HG03469 (cell line): ENCODE measurements around the gene CENPX.
A peak's percentile ranks its signal among the peaks of the same experiment; 100 is the strongest.

ENCODE experiments used
- ATAC-seq: cut with Tn5 transposase; IDR thresholded peaks from one replicate; pipeline ENCODE4 v1.9.1; 2021; ENCODE audit warnings: mild to moderate bottlenecking, moderate library complexity, moderate number of reproducible peaks; ENCODE audit not compliant: unreplicated experiment

The CENPX gene

DNA sequence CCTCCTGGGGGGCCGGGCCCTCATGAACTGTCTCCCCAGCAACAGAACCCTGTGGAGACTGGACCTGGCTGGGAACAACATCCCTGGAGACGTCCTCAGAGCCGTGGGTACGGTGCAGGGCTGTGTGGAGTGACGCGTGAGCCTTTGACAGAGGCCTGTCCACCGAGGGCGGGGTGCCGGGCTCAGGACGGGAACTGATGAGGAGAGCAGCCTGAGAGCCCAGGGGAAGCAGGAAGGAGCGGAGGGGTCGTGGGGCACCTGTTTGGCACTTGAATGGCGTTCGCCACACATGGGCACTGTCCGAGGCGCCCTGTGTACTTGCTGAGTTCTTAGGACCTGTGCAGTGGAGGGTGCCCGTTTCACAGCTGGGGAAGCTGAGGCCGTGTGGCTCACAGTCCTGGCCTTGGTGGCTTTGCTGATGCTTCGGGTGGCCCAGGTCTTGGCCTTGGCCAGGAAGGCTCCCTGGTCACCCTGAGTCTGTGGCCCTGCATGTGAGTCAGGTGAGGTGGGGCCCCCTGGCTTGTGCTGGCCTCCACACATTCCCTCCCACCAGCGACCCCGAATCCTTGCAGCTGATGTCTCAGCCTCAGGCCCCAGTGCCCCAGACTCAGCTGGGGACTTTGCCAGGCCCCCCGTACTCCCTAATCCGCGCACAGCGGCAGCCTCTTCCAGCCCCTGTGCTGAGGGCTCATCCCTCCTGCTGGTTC, 2.9 kb upstream of the CENPX start:
- ATAC-seq, result no peak

GRCh38 chr17:82024859-82025258, 2.2 kb upstream of the CENPX start:
- ATAC-seq, result no peak

DNA sequence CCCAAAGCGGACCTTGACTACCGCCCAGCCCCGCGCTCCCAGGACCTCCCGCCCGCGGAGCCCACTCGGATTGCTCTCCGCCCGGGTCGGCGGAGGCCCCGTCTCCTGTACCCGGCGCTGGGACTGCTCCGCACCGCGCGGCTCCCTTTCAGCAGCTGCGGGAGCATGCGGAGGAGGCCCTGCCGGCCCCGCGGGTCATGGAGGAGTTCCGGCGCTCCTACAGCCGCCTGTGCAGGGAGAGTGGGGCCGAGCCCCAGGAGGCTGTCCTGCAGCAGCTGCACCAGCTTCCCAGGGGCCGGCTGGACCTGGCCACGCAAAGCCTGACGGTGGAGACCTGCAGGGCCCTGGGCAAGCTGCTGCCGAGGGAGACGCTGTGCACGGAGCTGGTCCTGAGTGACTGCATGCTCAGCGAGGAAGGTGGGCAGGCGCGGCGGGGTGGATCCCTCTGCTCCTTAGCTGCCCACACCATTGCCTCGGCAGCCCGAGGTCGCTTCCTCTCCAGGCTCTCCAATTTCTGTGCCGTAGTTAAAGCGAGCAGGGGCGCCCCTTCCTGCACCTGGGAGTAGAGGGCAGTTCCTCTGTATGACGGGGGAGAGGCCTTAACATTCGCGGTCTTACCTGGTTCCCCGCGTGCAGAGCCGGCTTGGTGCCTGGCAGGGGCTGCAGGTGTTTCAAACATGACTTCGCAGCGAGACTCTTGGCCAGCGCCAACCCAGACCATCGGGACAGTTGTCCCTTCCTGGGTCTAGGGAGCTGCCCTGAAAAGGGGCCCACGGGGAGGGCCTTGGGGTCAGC, 966 bp upstream of the CENPX start:
- no peak for ATAC-seq

DNA sequence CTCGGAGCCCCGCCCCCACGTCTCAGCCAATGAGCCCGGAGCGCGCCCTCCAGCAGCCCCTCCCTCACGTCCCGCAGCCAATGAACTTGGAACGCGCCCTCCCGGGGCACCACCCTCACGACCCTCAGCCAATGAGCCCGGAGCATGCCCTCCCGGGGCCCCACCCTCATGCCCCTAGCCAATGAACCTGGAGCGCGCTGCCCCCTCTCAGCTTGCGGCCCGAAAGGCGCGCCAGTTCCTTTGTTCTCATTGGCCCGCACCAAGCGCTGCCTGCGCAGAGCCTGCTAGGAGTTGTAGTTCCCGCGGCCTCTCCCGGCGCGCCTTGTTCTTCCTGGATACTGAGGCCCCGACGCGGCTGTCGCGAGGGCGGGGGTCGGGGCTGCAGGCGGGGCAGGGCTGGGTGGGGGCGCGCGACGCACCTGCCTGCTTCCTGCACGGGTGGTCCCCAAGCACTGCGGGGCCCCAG, 336 bp upstream of the CENPX start, which contains the start of gene LRRC45:
TSS of gene LRRC45 (plus strand) at position 325 of the 466 bp plus-strand sequence. CDS start 339 bp downstream, outside the sequence.
- ATAC-seq, result peak; percentile 73

GRCh38 chr17:82021900-82022309, 773 bp downstream of the CENPX start:
- ATAC-seq, result no peak

GRCh38 chr17:82021107-82021899, 1.4 kb downstream of the CENPX start:
- no peak for ATAC-seq

GRCh38 chr17:82020572-82021106, 2.0 kb downstream of the CENPX start:
- no peak for ATAC-seq

- no peak for ATAC-seq
Measured at GRCh38 chr17:82019690-82020571, 2.7 kb downstream of the CENPX start.

DNA sequence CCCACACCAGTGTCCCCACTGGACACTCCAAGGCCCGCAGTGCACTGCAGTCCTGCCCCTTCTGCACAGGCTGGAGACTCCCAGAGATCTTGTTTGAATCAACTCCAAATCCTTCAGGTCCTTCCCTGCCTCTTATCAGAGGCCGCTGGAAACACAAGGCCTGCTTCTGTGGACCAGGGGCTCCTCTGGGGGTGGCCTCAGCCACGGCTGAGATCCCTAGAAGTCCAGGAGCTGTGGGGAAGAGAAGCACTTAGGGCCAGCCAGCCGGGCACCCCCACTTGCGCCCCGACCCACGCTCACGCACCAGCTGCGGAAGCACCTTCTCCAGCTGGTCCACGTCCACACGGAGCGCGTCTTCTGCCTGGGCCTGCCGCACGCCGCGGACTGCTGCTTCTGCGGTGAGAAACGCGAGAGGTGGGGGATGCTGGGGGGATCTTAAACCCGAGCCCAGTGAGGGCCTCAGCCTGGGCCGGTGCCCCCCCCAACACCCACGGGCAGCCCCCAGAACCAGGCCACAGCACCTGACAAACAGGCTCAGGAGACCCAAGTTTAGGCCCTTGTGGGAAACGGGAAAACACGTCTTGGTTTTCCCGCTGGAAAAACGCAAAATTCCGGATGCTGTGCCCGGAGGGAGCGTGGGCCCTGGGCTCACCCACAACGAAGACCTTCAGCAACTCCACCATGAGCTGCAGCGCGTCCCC, 3.5 kb downstream of the CENPX start:
- no peak for ATAC-seq

- no peak for ATAC-seq
Measured at GRCh38 chr17:82018152-82018988, 4.3 kb downstream of the CENPX start.

DNA sequence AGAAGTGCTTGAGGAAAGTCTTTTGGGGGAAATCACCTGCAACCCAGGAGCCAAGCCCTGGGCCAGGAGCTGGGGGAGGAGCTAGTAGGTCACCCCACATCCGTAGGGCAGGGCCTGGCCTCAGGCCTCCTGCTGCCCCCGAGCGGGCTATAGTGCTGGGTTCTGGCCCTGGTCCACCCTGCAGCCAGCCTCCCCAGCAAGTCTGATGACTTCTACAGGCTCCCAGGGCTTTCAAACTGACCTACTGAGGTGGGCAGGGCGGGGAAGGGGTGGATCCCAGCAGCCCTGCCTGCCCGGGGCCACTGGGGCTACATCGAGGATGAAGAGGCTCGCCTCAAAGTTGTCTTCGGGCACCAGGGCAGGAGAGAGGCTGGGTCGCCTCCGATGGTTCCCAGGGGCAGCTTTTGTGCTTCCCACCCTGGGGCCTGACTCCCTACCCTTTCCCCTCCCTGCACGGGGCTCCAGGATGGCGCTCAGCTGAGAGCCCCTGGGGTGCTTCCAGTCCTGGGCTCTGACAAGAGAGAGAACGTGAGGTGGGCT, 5.0 kb downstream of the CENPX start:
- ATAC-seq, result no peak

DNA sequence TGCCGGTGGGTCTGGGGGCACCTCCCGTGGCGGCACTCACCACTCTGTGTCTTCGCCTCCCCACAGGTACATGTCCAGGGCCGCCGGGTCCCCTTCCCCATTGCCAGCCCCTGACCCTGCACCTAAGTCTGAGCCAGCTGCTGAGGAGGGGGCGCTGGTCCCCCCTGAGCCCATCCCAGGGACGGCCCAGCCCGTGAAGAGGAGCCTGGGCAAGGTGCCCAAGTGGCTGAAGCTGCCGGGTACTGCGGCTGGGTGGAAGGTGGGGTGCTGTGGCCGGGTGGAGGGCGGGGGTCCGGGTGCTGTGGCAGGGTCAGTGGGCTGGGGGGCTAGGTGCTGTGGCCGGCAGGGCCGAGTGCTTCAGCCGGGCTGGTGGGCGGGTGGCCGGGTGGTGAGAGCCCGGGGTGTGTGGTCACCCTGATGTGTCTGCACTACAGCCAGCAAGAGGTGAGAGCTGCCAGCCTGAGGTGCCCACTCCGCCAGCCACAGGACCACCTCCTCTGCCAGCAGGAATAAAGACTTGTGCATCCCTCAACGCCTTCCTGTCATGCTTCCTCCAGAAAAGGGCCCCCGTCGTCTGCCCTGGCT, 5.7 kb downstream of the CENPX start:
- ATAC-seq, result no peak

DNA sequence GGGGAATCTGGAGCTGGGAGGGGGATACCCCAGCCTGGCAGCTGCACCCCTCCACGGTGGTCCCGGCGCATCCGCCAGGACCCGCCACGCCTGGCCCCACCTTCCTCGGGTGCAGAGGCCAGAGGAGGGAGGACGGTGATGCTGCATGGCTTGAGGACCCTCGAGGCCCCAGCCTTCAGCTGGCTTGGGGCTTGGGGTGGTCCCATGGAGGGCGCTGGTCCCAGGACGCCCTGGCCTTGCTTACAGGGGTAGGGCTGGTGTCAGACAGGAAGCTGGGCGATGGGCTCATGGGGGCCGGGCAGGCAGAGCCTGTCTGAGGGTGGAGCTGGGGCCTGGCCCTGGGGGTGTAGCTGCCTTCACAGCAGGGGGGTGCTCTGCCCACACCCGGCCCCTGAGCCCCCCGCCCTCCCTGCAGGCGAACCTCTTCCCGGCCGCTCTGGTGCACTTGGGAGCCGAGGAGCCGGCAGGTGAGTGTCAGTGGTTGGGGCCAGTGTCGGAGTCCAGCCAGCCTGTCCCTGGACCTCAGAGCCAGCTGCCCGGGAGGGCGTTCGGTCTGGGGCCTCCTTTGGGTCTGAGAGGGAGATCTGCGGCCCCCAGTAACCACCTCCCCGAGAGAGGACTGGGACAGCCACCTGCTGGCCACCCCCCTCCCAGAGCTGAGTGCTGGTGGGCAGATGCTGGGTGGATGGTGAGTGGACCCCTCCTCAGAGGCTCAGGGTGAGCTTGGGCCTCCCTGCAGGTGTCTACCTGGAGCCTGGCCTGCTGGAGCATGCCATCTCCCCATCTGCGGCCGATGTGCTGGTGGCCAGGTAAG, 6.4 kb downstream of the CENPX start:
- ATAC-seq, result no peak

GRCh38 chr17:82015311-82015971, 7.2 kb downstream of the CENPX start:
- ATAC-seq, result no peak

GRCh38 chr17:82014971-82015310, 7.7 kb downstream of the CENPX start:
- ATAC-seq, result no peak

GRCh38 chr17:82014432-82014831, 8.2 kb downstream of the CENPX start:
- ATAC-seq, result no peak
